ENCODE measurements around the gene CAST.
"Not testable (repeated sequence)": the region's sequence is repeated elsewhere in the genome, so short reads cannot be mapped to it uniquely, and the experiment has no call there.

Gene CAST

GRCh38 chr5:96785326-96786109 lies 123.3 kb downstream of the CAST start:
- no peak for DNase-seq

GRCh38 chr5:96788112-96788749 lies 126.1 kb downstream of the CAST start:
- DNase-seq = no peak

GRCh38 chr5:96789794-96790330 lies 127.7 kb downstream of the CAST start:
- DNase-seq = no peak

- DNase-seq = no peak
Measured at GRCh38 chr5:96790961-96791504, 128.9 kb downstream of the CAST start.

GRCh38 chr5:96794757-96795156 lies 132.6 kb downstream of the CAST start:
- DNase-seq = peak; percentile 25 to 47

GRCh38 chr5:96795626-96796025 lies 133.4 kb downstream of the CAST start:
- no peak for DNase-seq

GRCh38 chr5:96796434-96796833 lies 134.3 kb downstream of the CAST start:
- no peak for DNase-seq

GRCh38 chr5:96801718-96802117 lies 139.5 kb downstream of the CAST start:
- not testable (repeated sequence) for DNase-seq

GRCh38 chr5:96807075-96807654 lies 145.0 kb downstream of the CAST start:
- peak in 1 of 2 donors; percentile 44 for DNase-seq

- no peak for DNase-seq
Measured at GRCh38 chr5:96808541-96808828, 146.3 kb downstream of the CAST start.

GRCh38 chr5:96808868-96809558 lies 146.8 kb downstream of the CAST start:
- no peak for DNase-seq

- no peak for DNase-seq
Measured at GRCh38 chr5:96809921-96810320, 147.7 kb downstream of the CAST start.

- no peak for DNase-seq
Measured at GRCh38 chr5:96812851-96813250, 150.7 kb downstream of the CAST start.

GRCh38 chr5:96814041-96814440 lies 151.9 kb downstream of the CAST start:
- DNase-seq = no peak

- DNase-seq = peak; percentile 63 to 85
Measured at GRCh38 chr5:96816411-96816939, 154.3 kb downstream of the CAST start.

GRCh38 chr5:96816991-96817390 lies 154.8 kb downstream of the CAST start:
- DNase-seq = no peak

GRCh38 chr5:96817506-96817905 lies 155.3 kb downstream of the CAST start:
- no peak for DNase-seq

- no peak for DNase-seq
Measured at GRCh38 chr5:96818125-96818788, 156.1 kb downstream of the CAST start.

- no peak for DNase-seq
Measured at GRCh38 chr5:96819806-96820205, 157.6 kb downstream of the CAST start.

GRCh38 chr5:96821260-96821916 lies 159.2 kb downstream of the CAST start:
- no peak for DNase-seq

- DNase-seq = peak in 1 of 2 donors; percentile 49
Measured at GRCh38 chr5:96822686-96823459, 160.7 kb downstream of the CAST start.

Measured in CD4-positive, alpha-beta T cell treated with Interferon alpha-2 for 1 hour (primary cell).